ENCODE measurements around the gene CAPN10.

DNA sequence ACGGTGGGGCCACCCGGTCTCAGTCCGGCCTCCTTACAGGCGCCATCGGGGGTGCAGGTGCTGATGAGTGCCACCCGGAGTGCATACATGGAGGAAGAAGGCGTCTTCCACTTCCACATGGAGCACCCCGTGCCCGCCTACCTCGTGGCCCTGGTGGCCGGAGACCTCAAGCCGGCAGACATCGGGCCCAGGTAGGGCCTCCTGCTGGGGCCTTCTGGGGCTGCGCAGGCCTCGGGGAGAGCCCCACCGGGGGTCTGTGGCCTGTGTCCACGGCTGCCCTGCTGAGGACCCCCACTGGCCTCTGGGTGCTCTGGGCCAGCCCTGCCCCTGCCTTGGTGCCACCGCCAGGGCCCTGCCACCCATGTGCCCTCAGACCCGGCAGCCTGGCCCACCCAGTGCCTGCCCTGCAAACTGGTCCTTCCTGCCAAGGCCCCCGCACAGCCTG is 13.4 kb upstream of the CAPN10 start:
- no peak for TF ChIP-seq EZH2phosphoT487 (IDR thresholded peaks at IDR 0.05; ENCODE audit: low read depth, severe bottlenecking, unreplicated experiment)
- TF ChIP-seq, protein P1, sequence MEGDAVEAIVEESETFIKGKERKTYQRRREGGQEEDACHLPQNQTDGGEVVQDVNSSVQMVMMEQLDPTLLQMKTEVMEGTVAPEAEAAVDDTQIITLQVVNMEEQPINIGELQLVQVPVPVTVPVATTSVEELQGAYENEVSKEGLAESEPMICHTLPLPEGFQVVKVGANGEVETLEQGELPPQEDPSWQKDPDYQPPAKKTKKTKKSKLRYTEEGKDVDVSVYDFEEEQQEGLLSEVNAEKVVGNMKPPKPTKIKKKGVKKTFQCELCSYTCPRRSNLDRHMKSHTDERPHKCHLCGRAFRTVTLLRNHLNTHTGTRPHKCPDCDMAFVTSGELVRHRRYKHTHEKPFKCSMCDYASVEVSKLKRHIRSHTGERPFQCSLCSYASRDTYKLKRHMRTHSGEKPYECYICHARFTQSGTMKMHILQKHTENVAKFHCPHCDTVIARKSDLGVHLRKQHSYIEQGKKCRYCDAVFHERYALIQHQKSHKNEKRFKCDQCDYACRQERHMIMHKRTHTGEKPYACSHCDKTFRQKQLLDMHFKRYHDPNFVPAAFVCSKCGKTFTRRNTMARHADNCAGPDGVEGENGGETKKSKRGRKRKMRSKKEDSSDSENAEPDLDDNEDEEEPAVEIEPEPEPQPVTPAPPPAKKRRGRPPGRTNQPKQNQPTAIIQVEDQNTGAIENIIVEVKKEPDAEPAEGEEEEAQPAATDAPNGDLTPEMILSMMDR (IDR thresholded peaks at IDR 0.05; ENCODE audit: poor library complexity), result no peak
- no peak for TF ChIP-seq EZH2 (IDR thresholded peaks at IDR 0.05; ENCODE audit: borderline replicate concordance)
